CD1c-positive myeloid dendritic cell (primary cell): Measurements from ENCODE around the gene RNF222.

Source experiments
- DNase-seq: peaks from one replicate; pipeline ENCODE4 v3.0.0-alpha.2; 2016; ENCODE audit errors: extremely low spot score

RNF222 gene, protein sequence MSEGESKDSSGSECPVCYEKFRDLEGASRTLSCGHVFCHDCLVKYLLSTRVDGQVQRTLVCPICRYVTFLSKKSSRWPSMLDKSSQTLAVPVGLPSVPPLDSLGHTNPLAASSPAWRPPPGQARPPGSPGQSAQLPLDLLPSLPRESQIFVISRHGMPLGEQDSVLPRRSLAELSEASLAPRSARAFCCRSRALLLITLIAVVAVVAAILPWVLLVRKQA

DNA sequence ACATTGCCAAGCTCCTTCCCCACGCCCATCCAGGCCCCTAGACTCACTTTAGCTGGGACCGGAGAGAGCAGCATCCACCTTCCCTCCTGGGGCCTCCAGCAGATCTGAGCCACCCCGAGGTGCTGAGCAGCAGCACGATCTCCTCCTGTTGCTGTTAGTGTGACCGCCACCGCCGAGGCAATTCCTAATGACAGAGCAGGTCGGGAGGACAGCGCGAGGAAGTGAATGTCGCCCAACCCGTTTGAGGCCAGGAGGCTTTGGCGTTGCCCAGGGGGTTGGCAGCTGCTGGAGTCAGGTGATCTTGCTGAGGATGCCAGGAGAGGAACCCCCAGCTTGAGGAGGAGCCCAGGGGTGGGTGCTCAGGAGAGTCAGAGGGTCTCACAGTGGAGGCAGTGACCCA, at the start of gene RNF222:
TSS of gene RNF222 (minus strand) at position 192 of the 400 bp plus-strand sequence. CDS start 4,366 bp downstream, outside the sequence.
- DNase-seq, result no peak

DNA sequence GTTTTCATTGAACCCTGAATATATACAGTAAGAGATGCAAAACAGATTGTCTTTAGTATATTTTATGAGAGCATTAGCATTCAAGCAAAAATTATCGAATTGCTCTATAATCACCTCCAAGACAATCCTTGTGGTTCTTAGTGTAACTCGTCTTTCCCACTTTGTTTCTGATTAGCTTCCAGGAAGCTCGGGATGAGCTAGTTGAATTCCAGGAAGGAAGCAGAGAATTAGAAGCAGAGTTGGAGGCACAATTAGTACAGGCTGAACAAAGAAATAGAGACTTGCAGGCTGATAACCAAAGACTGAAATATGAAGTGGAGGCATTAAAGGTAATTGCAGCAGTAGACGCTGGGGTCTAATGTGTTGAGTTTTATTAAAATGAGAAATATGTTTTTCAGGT, 47.9 kb upstream of the RNF222 start:
- DNase-seq, result no peak

DNA sequence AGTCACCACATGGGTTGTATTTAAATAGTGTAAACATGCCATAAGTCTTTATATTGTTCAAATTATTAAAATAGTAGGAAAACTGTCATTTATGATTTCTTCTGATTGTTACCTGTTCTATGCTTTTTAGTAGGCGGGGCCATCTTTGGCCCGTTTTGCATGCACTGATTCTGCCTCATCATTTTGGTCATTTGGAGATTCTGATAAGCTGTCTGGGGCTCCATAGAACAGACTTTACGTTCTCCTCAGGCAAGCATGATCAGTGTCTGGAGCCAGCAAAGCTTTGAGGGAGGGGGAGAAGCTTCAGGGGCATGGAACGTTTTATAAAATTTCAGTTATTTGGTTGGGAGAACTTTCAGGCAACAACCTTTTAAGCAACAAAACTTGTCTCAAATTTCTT, 46.9 kb upstream of the RNF222 start:
- DNase-seq, result no peak

DNA sequence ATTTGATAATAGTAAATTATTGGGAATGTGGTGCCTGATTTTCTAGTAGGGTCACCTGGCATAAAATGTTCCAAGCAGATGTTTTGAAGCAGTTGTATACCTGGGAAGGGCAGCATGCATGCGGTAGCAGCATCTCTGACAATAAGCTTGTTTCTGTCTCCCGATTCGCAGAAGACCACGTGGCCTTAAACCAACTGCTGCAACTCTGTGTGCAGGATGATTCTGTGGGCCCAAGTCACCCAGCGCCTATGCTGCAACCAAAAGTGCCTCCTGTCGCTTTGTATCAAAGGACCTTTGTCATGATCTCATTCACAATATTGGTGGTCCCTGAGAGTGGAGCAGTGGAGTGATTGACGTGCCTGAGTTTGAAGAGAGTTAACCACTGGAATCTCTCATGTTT, 46.1 kb upstream of the RNF222 start:
- DNase-seq, result no peak

DNA sequence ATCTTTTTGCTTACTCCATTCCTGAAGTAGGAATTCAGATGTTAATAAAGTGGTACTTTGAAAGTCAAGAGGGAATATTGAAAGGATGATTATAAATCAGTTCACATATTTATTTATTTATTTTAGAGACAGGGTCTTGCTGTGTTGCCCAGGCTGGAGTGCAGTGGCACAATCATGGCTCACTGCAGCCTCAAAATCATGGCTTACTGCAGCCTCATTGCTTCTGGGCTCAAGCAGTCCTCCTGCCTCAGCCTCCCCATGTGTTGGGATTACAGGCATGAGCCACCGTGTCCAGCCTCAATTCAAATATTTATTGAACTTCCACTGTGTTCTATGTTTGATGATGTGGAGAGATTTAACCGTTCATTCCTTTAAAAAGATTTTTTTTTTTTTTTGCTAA, 44.7 kb upstream of the RNF222 start:
- DNase-seq, result no peak

DNA sequence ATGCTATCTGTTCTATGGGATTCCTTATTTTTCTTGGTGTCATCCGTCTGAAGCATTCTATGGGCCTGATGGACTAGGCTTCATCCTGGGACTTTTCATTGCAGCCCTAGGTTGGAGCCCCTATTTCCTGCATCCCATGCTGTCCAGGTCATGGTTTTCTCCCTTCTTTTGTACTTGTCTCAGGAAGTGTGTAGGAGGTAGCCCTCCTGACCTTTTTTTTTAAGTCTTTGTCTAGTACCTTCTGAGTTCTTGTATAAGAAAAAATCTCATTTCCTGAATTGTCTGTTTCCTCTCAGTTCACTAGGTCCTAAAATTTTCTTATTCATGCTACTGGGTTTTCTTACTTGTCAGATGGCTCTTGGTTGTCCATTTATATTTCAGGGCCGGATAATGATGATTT, 44.1 kb upstream of the RNF222 start:
- peak; percentile 55 for DNase-seq

DNA sequence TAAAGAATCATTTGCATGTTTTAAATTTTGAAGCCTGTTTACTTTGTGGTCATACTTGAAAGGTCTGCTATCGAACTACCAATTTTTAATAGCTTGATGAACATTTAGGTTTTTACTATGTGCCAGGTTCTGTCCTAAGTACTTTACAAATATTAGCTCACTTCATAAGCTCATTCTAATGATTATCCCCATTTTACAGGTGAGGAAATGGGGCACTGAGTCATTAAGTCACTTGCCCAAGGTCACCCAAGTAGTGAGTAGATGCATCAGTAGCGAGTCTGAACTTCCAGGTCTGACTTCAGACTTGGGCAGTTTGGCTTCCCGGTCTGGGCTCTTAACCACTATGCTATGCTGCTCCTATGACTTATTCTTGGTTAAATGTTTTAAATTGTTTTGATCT, 42.1 kb upstream of the RNF222 start:
- no peak for DNase-seq

DNA sequence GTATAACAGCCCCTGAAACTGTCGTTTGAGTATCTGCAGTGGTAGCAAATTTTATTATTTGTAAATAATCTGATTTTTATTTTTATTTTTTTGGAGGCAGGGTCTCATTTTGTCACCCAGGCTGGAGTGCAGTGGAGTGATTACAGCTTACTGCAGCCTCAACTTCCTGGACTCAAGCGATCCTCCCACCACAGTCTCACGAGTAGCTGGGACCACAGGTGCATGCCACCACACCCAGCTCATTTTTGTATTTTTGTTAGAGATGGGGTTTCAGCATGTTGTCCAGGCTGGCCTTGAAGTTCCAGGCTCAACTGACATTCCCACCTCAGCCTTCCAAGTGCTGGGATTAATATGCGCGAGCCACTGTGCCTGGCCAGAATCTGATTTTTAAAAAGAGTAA, 40.8 kb upstream of the RNF222 start:
- DNase-seq, result no peak

DNA sequence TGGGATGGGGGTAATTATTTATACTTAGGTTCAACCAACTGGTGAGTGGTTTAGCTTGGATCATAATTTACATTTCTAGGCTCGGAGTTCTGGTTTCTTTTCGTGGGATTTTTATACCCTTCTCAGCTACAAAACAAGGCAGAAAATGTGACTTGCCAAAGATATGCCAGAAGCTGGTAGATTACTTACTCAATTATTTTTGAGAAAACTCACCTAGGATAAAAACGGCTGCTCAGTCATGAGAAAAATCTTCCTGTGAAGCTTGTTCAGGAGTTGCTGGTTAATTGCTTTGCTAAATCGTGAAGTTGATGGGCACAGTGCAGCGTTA, 39.2 kb upstream of the RNF222 start:
- DNase-seq, result no peak

DNA sequence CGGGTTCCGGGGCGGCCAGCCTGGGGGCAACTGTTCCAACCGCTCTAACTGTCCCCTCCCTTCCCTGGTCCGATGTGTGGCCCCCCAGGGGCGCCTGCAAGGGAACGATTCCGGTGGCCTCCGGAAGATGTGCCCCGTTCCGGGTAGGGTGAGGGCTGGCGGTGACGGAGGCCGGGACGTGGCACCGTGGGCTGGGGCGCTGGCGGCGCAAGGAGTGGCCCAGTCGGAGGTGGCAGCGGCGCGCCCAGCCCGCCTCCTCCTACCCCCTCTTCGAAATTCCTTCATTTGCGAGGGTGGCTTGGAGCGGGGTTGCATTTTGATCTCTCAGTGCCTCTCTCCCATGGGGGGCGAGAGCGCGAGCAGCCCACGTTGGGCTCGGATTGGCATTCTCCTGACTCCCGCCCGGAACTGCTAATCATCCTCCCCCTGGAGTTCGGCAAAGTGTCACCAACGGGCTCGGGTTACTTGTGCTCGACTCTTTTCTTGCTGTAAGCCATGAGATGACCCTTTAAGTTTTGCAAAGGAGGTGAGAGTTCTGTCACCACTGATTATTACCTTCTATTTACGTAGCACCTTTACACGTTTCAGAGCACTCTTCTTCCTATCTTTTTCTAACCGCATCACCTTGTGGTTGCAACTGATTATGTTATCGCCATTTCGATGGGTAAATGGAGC, 38.7 kb upstream of the RNF222 start:
- peak; percentile 79 for DNase-seq

DNA sequence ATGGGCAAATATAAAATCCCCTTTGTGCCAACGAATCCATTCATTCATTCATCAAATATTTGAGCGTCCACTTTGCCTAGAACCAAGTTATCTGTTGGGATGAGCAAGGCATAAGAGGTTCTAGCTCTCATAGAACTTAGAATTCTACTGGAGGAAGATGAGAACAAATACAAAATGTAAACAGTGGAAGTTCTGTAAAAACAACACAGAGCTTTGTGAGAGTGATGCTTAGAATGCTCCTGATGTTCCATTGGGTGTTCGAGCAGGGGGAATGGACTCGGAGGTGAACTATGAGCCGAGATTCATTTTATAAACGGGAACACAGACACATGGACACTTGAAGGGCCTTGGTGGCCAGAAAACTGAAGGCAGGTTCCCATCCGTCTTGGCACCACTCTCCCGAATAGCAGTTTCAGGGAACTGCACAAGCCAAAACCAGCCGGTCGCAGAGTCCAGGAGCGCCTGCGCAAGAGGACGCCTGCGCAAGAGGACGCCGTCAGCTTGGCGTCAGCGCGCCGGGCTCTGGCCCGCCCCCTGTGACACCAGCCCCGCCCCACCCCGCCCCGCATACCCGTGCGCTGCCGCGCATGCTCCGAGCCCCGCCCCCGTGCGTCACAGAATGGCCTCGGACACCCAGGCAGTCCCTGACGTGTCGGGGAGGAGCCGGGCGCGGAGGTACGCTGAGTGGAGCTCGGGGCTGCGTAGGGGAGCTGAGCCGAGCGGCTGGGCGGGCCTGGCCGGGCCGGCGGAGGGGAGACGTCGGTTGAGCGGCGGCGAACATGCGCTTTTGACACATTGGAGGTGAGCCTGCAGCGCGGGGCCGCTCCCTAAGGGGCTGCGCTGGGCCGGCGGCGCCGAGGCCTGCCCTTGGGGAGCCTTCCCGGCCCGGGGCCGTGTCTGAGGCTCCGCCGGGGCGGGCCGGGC, 37.9 kb upstream of the RNF222 start, which contains the start of gene NDEL1:
TSS of gene NDEL1 (plus strand) at position 640 of the 924 bp plus-strand sequence. CDS start 8,388 bp downstream, outside the sequence.
- peak; percentile 99 for DNase-seq

DNA sequence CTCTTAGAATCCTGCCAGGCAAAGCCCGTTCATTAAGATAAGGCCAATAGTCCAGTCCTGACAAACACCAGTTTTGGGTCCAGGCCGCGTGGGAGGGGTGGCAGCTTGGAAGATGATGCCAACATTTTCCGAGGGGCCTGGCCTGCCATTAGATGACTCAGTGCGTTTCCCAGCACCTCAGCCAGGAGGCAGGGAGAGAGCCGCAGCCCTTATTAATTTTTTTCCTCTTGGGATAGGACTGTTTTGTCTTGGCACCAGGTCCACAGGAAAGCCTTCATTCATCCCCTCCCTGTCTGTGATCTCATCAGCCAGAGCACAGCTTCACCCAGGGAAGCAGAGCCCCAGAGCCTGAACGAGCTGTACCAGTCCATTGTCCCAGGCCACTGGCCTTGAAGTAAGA, 33.3 kb upstream of the RNF222 start:
- no peak for DNase-seq

DNA sequence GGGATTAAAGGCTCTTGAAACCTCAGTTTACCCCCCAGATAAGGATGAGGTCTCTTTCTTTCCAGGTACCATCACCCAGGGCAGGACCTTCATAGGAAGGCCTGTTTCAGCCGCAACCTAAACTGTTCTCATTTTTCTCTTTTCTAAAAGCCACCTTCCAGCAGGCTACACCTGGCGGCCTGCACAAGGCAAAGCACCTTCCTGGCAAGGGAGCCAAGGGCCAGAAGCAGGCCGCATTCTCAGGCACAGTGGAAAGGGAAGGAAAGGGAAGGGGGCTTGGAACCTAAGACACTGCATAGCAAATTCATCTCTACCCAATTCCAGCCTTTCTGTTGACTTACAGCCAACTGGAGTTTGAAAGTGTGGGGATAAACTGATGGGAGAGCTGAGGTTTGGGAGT, 29.2 kb upstream of the RNF222 start:
- no peak for DNase-seq

DNA sequence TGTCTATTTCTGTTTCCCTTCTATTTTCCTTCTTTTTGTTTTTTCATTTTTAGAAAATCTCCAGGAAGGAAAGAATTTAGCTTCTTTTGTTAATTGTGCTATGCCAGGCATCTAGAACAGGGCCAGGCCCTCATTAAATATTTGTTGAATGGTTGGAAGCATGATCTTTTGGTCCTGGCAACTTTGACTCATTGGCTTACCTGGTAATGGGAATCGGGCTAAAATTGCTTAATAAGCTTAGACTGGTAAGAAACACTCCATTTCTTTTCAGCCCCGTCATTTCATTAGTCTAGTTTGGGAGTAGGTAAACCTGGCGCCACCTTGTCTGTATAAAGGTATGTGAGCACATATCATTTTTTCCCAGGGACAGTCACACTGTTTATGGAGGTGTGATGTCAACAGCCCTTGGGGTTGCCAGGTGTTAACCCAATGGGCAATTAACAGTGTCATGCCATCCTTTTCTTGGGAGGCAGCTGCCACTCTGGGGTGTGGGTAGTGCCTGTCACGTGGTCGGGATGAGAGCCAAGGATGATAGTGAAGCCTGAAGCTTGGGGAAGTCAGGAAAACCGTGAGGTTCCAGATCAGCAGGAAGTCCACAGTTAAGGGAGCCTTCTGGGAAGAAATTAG, 28.6 kb upstream of the RNF222 start:
- no peak for DNase-seq

DNA sequence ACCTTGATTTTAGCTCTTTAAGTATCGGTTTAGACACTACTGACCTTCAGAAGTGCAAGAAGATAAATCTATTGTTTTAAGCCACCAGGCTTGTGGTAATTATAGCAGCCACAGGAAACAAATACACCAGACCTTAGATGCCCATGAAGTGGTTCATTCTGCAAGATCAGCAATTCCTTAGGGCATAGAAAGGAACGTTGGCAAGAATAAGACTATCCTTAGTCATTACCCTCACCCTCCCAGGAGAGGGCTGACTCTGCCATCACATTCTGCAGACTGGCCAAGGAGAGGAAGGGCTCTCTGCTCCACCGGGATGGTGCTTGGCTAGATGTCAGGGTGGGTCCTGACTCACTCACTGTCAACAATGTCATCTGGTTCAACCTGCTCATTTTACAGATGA, 23.9 kb upstream of the RNF222 start:
- no peak for DNase-seq

DNA sequence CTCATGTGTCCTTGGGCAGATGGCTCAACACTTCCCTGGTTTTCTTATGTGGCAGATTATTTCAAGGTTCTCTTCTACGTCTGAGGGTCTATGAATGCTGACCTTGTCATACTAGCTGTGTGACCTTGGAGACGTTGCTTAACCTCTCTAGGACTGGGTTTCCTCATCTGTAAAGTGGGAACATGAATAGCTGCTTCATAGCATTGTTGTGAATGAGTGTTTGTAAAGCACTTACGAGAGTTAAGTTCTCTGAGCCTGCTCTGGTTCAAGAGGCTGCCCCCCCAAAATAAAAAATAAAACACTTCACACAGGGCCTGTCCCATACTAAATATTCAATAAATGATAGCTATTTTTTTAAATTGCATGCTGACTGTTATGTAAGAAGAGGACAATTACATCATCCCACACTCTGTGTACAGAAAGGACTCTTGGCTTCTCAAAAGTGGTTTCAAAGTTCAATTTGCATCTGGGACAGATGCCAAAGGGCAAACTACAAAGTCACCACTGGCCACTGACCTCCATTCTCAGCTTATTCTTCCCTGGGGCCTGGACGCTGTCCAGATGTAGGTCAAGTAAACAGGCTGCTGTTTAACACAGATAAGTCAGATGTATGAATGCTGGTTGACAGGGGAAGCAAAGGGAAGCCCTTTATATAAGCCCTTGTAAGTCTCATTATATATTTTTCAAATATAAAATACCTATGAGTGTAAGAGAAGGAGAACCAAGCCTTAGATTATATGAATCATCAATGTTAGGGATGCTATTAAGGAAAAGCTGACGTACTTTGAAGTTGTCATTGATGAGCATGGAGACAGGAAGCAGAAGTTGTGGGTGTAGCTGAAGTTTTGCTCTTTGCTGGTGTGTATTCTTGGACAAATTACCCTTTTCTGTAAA, 22.7 kb upstream of the RNF222 start:
- peak; percentile 82 for DNase-seq

DNA sequence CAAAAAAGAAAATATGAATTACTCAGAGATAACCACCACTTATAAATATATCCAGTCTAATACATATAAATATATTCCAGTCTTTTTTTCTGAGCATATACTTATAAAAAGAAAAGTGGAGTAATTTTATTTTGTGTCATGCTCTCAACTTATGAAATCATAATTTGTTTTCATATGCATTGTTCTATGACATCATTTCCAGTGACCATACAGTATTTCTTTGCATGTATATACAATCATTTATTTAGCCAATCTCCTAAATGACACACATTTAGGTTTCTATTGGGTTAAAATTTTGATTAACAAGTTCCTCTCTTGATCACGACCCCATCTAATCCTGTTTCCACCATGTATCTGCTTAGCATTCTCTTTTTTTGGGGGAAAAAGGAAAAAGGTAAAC, 21.7 kb upstream of the RNF222 start:
- DNase-seq, result no peak

DNA sequence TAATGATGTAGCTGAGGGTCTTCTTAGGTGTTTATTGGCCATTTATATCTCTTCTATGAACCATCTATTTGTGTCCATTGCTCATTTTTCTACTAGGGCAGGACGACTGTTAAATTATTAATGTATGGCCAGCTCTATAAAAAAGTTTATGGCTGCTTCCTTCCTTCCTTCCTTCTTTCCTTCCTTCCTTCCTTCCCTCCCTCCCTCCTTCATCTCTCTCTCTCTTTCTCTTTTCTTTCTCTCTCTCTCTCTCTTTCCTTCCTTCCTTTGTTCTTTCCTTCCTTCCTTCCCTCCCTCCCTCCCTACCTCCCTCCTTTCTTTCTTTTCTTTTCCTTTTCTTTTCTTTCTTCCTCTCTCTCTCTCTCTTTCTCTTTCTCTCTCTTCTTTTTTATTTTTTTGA, 20.8 kb upstream of the RNF222 start:
- DNase-seq, result no peak

DNA sequence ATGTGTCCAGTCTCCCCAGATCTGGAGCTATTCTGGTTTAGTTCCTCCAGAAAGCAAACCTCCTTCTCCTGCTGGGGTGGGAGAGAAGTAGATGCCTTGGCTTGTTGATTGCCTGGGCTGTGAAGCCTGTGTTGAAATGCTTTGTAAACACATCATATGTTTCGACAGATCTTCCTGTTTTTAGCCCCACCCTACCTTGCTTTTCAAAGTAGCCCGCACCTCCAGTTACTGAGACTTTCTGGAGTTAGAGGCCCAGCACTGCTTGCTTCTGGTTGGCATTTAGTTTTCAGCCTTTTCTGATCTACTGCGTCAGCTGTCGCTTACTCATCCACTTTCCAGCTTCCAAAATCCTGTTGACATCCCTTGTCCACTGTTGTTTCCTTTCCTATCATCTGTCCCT, 20.2 kb upstream of the RNF222 start:
- peak; percentile 91 for DNase-seq

DNA sequence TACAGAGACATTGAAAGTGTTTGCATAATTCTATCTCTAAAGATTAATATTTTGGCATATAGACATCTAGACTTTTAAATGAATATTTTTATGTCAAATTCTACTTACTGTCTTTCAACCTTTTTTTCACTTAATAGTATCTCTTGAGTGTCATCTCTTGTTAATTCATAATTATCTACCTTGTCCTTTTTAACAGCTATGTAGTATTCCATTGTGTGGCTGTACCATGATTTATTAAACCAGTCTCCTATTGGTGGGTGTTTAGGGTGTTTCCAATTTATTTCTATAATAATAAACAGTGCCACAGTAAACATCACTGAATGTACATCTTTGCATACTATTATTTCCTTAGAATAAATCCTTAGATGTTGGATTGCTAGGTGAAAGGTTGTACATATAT, 16.3 kb upstream of the RNF222 start:
- DNase-seq, result no peak

DNA sequence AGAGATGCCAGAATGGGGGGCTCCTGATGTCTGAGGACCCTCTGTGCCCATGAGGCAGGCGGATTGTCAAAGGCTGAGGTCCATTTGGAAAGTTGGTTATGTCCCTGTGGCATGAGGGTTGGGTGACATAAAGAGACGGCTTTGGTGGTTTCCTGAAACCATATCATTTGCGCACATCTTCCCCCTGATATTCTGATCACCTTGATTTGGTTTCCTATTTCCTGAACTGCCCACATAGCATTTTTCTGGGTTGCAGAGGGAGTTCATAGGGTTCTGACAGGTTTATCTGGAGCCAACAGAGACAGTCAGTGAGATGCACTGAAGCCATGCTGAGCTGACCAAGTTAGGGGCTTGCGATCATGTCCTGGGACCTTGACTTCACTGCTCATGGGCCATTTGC, 15.7 kb upstream of the RNF222 start:
- DNase-seq, result no peak
